Stimulated activated naive CD8-positive, alpha-beta T cell treated with anti-CD3 and anti-CD28 coated beads, Interleukin-15, Interleukin-2, amounts not matched to agents 100 U/mL and 50 U/mL, for 24 hours (primary cell): Measurements from ENCODE around the gene CRYBG2.
"Not testable (repeated sequence)": the region's sequence is repeated elsewhere in the genome, so short reads cannot be mapped to it uniquely, and the experiment has no call there.

Source experiments
- ATAC-seq: fragments of 150-1000 bp; cut with Tn5 transposase; one replicate; pipeline ENCODE4 v1.10.0; 2021
- DNase-seq: peaks from one replicate; pipeline ENCODE4 v3.0.0; 2021

Gene CRYBG2

GRCh38 chr1:26295194-26296138 lies 58.5 kb downstream of the CRYBG2 start:
- DNase-seq, result no peak
- no peak for ATAC-seq

GRCh38 chr1:26293911-26294463 lies 59.9 kb downstream of the CRYBG2 start:
- no peak for DNase-seq
- no peak for ATAC-seq

DNA sequence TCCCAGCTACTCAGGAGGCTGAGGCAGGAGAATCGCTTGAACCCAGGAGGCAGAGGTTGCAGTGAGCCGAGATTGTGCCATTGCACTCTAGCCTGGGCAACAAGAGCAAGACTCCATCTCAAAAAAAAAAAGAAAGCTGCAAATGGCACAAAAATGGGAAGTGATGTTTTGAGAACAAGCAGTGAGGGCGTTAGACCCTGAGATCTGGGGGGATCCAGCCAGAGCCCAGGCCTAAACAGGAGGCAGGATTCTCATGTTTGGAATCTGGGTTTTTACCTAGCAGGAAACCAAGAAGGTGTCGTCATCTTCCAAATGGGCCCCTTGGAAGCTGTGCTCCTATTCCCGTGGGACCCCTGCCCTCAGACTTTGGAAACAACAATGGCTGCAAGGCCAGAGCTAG lies 61.2 kb downstream of the CRYBG2 start:
- not testable (repeated sequence) for DNase-seq, ATAC-seq

- no peak for DNase-seq
- no peak for ATAC-seq
These were observed 62.0 kb downstream of the CRYBG2 start for GRCh38 chr1:26291939-26292338.

- no peak for ATAC-seq
- DNase-seq, result no peak
These were observed 62.5 kb downstream of the CRYBG2 start for GRCh38 chr1:26291433-26291832.

GRCh38 chr1:26290882-26291261 lies 63.1 kb downstream of the CRYBG2 start:
- ATAC-seq (no peak), DNase-seq (no peak)

DNA sequence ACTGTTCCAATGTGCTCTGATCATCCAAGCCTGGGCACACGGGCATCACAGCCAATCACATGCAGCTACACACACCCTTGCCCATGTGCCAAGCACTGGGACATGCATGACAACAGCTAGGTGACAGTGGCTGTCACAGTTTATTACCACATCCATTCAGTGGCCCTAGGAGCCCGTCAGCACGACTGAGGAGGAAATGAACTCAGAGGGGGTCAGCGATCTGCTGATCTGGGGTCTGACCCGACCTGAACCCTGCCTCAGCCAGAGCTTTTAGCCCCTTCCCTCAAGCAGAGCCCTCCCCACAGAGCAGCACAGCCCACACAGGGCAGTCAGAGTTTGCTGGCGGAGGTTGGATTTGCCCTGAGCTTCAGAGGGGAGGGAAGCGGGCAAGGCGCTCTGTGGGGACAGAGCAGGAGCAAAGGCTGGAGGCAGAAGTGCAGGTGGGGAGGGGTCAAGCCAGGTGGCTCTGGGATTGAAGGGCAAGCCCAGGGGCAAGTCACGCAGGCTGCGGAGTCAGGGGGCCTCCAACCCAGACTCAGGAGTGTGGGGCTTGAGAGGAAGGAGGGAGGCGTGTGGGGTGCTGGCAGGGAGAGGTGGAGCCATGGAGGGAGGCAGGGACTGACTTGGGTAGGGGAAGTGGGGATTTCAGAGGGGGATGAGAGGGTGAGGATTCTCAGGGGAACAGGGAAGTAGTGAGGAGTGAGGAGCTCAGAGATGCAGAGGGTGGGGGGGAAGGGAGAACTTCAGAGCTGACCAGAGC lies 63.6 kb downstream of the CRYBG2 start:
- DNase-seq (peak; percentile 39), ATAC-seq (no peak)

DNA sequence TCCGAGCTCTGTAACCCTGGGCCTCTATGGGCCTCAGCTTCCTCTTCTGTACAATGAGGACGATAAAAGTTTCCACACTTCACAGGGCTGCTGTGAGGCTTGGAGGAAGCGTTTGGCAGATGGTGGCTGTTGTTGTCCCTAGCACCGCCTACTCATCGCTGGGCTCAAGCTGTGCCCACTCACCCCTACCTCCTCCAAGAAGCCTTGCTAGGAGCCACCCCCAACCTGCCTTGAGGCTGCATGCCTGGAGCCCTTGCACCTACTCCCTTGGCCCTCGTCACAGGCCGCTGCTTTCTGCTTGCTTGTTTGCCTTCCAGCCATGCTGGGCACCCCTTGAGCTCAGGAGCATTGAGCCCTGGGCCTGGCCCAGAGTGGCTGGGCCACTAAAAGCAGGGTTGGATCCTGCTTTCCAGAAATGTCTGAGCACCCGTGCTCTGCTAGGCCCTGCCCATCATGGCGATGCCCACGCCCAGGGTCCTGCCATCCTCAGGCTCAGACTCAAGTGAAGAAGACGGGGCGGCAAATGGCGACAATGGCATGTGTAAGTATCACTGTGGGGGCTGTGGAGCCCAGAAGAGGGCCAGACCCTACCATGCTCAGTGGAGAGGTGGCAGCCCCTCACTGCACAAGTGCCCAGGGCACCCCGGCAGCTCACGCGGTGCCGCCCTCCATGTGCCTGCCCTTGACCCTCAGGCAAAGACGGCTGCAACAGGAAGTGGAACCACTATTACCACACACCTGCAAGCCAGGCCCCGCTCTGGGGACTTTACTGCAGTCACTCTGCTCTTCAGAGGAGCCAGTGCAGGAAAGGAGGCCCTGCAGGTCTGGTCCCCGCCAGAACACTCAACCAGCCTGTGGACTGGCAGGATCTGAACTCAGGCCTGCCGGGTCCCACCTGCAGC lies 64.5 kb downstream of the CRYBG2 start:
- peak; percentile 64 for DNase-seq
- ATAC-seq, result peak; percentile 15

GRCh38 chr1:26288311-26288941 lies 65.5 kb downstream of the CRYBG2 start:
- peak; percentile 59 for ATAC-seq
- DNase-seq, result peak; percentile 74

DNA sequence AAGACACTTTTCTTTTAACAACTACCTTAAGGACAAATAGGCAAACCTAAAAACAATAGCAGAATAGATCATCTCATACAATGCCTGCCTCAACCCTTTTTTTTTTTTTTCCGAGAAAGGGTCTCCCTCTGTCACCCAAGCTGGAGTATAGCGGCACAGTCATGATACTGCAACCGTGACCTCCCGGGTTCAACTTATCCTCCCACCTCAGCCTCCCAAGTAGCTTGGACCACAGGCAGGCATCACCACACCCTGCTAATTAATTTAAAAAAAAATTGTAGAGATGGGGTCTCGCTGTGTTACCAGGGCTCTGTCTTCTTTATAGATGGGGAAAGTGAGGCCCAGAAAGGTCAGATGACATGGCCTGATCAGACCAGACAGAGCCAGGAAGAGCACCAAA lies 66.1 kb downstream of the CRYBG2 start:
- ATAC-seq, result no peak
- DNase-seq, result peak; percentile 24

DNA sequence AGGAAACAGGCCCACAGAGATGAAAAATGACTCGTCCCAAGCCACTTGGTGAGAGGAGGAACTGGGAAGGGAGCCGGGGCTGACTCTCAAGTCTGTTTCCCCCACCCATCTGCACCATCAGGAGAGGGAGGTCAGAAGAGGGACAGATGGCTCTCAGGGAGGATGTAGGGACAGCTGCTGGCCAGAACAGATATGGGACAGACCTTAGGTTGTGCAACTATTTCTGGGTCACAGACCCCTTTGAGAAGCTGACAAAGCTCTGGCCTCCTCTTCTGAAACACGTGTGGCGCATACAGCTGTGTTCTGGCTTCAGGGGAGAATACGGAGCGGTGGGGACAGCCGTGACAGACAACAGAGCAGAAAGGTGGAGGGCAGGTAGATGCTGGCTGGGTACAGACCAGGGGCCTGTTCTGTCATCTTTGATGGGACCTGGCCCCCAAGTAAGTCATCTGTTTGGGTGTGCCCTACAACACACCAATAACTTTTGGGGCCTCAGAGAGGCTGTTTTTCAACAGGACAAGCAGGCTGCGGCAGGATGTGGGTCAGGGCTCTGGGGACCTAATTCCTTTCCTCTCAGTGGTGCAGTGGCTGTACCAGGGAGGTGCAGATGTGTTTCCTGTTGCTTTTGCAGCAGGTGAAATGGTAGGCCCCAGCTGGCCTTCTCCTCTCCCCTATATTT lies 66.8 kb downstream of the CRYBG2 start:
- ATAC-seq (peak; percentile 14), DNase-seq (peak; percentile 76)

DNA sequence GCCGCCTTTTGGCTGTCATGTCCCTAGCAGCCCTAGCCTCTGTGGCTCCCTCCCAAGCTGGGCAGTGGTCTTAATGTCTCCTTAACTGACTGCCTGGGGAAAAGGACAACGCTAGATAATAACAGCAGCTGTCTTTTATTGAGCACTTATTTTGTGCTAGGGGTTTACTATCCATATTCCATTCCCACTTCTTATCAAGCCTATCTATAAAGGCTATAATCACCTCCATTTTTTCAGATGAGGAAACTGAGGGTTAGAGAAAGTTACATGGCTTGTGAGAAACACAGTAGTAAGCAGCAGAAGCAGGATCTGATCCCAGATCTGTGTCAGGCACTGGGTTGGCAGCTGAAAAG lies 67.9 kb downstream of the CRYBG2 start:
- DNase-seq, result no peak
- ATAC-seq, result no peak

GRCh38 chr1:26285366-26286063 lies 68.4 kb downstream of the CRYBG2 start:
- DNase-seq, result peak; percentile 76

DNA sequence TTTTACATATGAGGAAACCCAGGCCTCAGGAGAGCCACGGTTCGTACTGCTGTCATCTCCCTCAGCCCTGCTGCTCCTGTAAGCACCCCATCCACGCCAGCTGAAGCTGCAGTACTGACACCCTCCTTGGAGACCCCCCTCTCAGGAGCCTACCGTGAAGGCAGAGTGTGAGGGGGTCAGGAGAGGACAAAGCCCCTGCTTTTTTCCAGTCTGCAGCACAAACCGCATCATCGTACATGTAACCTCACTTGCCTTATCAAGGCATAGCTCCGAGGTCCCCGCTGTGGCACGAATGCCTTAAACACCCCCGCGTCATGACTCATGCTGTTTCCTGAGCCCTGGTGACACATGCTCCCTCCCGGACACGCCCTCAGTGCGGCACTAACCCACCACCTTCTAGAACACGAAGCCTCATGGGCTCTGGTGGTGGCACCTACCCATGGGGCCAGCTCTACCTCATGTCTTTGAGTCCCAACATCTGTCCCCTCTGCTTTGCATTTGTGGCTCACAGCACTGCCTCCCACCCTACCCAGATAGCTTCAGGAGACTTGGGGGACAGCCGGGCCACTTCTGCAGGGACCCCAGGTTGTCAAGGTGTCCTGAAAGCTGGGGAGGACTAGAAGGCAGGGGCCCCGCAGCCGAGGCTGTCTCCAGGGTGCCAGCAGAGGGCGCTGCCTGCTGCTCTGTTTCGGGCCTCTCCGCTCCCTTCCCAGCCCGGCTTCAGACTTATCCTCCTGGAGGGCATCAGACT lies 69.2 kb downstream of the CRYBG2 start:
- DNase-seq (peak; percentile 96), ATAC-seq (peak; percentile 65)

More at GRCh38 chr1:26285366-26286063, 68.4 kb downstream of the CRYBG2 start:
- no peak for ATAC-seq

DNA sequence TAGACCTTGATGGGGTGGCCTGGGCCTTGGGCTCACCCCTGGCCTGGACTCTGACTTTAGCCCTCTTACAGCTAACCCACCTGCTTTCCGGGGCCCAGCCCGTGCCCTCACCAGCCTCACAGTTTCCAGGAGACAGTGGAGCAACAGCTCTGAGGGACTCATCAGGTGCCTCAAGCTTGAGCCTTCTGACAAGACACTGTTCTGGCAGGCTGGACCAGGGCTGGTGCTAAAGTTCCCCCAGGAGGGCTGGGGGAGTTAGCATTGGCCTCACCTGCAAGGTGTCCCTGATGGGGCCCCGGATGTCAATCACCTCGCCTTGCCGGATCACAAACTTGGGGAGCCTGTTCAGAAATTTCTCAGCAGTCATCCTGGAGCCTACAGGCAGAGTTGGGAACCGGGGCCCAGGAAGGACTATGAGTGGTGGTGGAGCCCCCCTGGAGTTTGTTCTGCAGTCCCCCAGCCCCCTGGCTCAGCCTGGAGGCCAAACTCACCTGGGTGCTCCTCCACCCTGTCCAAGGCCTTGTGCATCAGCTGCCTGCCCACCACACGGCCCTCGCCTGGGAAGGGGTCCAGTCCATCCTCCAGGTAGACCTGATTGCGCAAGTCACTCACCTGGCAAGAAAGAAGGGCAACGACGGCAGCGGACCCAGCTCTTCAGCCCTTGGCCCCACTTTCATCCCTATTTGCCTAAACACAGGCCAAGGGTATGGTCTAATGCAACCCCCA lies 69.9 kb downstream of the CRYBG2 start:
- peak; percentile 33 for DNase-seq

GRCh38 chr1:26283279-26283853 lies 70.6 kb downstream of the CRYBG2 start:
- ATAC-seq, result no peak
- DNase-seq, result no peak

More for the DNA sequence above, 69.9 kb downstream of the CRYBG2 start:
- ATAC-seq, result no peak

- DNase-seq (no peak), ATAC-seq (no peak)
These were observed 71.5 kb downstream of the CRYBG2 start for GRCh38 chr1:26282401-26282918.

- peak; percentile 27 for DNase-seq
- ATAC-seq, result no peak
These were observed 72.0 kb downstream of the CRYBG2 start for GRCh38 chr1:26281971-26282370.
